K562 (cell line): ENCODE results near the gene ANAPC16. TPM values are rescaled to one million over a fixed set of nuclear protein-coding genes. Genes with fewer than 3 reads are reported as not detected.

Source experiments
- ATAC-seq: fragments of 200-7000 bp; cut with Tn5 transposase; 3 replicates; pipeline ENCODE4 v1.9.1; 2020; ENCODE audit warnings: moderate library complexity
- BruUV-seq: library from RNA; stranded (reverse); fragments of 400-500 nt; replicated peaks from 2 replicates; lab custom pipeline; 2021; lab: Mats Ljungman, UMichigan
- CTCF ChIA-PET: fragments of 300-600 bp; formaldehyde crosslinking; extraction: SDS; loops from one replicate; lab custom pipeline; 2021; ENCODE audit warnings: low intra/inter-chr PET ratio; lab: Yijun Ruan, JAX
- POLR2A ChIA-PET: fragments of 300-600, 350-650 bp; sonication (Branson Sonifier 250); formaldehyde crosslinking; extraction: SDS; loops from one replicate; lab custom pipeline; 2021; ENCODE audit warnings: antibody characterized with exemption, inconsistent platforms; lab: Yijun Ruan, JAX
- DNase-seq, 4 experiments: peaks; one replicate each; pipeline versions ENCODE4 v3.0.0 to v3.0.0-alpha.2; 2011 to 2018; ENCODE audit warnings: low spot score in 3 of 4, mixed read lengths in 3 of 4; ENCODE audit errors: extremely low read depth in 1 of 4
- FAIRE-seq: peaks from 2 replicates; lab custom pipeline; 2011; peaks lifted over from hg19 to GRCh38; lab: Jason Lieb, UNC
- H2AFZ ChIP-seq: 2 replicates; pipeline ENCODE4 v1.6.0; 2011; ENCODE audit warnings: low read depth, low read length, control low read depth, inconsistent platforms
- H3K27ac ChIP-seq: fragments of 200-600 bp; 3 replicates; pipeline ENCODE4 v1.8.0; 2011; ENCODE audit warnings: low read depth, mild to moderate bottlenecking, control low read depth, inconsistent platforms, low read length, moderate library complexity, mixed read lengths; ENCODE audit errors: extremely low read depth
- H3K27me3 ChIP-seq, 2 experiments: fragments of 300-600 bp in 1 of 2; 2 replicates in 1 of 2; 3 replicates in 1 of 2; pipeline versions ENCODE4 v1.6.0 to v1.8.0; 2011; ENCODE audit warnings: inconsistent platforms in 2 of 2, low read length in 2 of 2, mild to moderate bottlenecking in 1 of 2, mixed read lengths in 1 of 2, moderate library complexity in 1 of 2; ENCODE audit not compliant: control insufficient read depth in 2 of 2, insufficient read depth in 2 of 2
- H3K36me3 ChIP-seq: fragments of 300-600 bp; 3 replicates; pipeline ENCODE4 v1.8.0; 2011; ENCODE audit warnings: mild to moderate bottlenecking, low read length, inconsistent platforms; ENCODE audit not compliant: control insufficient read depth, insufficient read depth
- H3K4me1 ChIP-seq, 2 experiments: fragments of 200-600 bp in 1 of 2; replicated peaks in 1 of 2; 2 replicates in 1 of 2; 3 replicates in 1 of 2; pipeline versions ENCODE4 v1.5.1 to v1.8.0; 2011; ENCODE audit warnings: inconsistent platforms in 2 of 2, low read length in 2 of 2, mild to moderate bottlenecking in 1 of 2, mixed read lengths in 1 of 2, moderate library complexity in 1 of 2; ENCODE audit not compliant: control insufficient read depth in 2 of 2, insufficient read depth in 2 of 2
- H3K4me2 ChIP-seq: 2 replicates; pipeline ENCODE4 v1.6.1; 2011; ENCODE audit warnings: low read length, control low read depth, inconsistent platforms, mixed read lengths; ENCODE audit not compliant: insufficient read depth
- H3K4me3 ChIP-seq: fragments of 200-600 bp; sonication (generic), shearing (Covaris generic); 2 replicates; pipeline ENCODE4 v1.5.1; 2016; ENCODE audit warnings: control low read depth, inconsistent platforms
- H3K79me2 ChIP-seq: fragments of 200-600 bp; 3 replicates; pipeline ENCODE4 v1.8.0; 2011; ENCODE audit warnings: low read length, inconsistent platforms; ENCODE audit not compliant: control insufficient read depth, insufficient read depth
- H3K9ac ChIP-seq, 2 experiments: 2 replicates each; pipeline versions ENCODE4 v1.6.0 to v1.6.1; 2011; ENCODE audit warnings: low read depth in 2 of 2, low read length in 2 of 2, control low read depth in 1 of 2, inconsistent platforms in 1 of 2, mild to moderate bottlenecking in 1 of 2, mixed read lengths in 1 of 2; ENCODE audit not compliant: insufficient read depth in 1 of 2
- H3K9me1 ChIP-seq: one replicate; pipeline ENCODE4 v1.6.0; 2011; ENCODE audit warnings: inconsistent platforms, mild to moderate bottlenecking, low read length, moderate library complexity; ENCODE audit not compliant: control insufficient read depth, insufficient read depth
- H3K9me3 ChIP-seq: replicated peaks from 2 replicates; pipeline ENCODE4 v1.5.1; 2011; ENCODE audit warnings: low read depth, low read length, inconsistent platforms; ENCODE audit not compliant: control insufficient read depth, insufficient read depth
- H4K20me1 ChIP-seq: replicated peaks from 2 replicates; pipeline ENCODE4 v1.6.1; 2011; ENCODE audit warnings: low read length, inconsistent platforms, mixed read lengths; ENCODE audit not compliant: control insufficient read depth, insufficient read depth
- BDP1 ChIP-seq: IDR thresholded peaks from 3 replicates; pipeline ENCODE4 v1.6.1; 2011; ENCODE audit not compliant: insufficient read length, insufficient read depth
- CTCF ChIP-seq, 3 experiments: IDR thresholded peaks in 2 of 3; conservative IDR thresholded peaks in 1 of 3; 2 replicates each; pipeline ENCODE4 v1.5.1; 2011 to 2012; ENCODE audit warnings: low read length in 3 of 3, mild to moderate bottlenecking in 3 of 3, control low read depth in 2 of 3, improper control_type of control experiment in 1 of 3, inconsistent platforms in 1 of 3, low read depth in 1 of 3, mixed read lengths in 1 of 3, moderate library complexity in 1 of 3; ENCODE audit not compliant: insufficient read depth in 2 of 3
- SAP30 ChIP-seq: fragments of 200-600 bp; sonication (generic); IDR thresholded peaks from 2 replicates; pipeline ENCODE4 v1.6.1; 2012; ENCODE audit warnings: borderline replicate concordance, low read depth, mild to moderate bottlenecking, moderate library complexity, low read length, control low read depth, inconsistent platforms; ENCODE audit not compliant: insufficient read depth, poor library complexity, severe bottlenecking
- ZKSCAN3 ChIP-seq: fragments of 250-450 bp; sonication (Bioruptor Pico); IDR thresholded peaks from 2 replicates; pipeline ENCODE4 v1.4.0; 2020
- ZNF584 ChIP-seq: fragments of 200-800 bp; sonication (Bioruptor generic); IDR thresholded peaks from 2 replicates; pipeline ENCODE4 v1.6.1; 2016; ENCODE audit warnings: low read depth, mild to moderate bottlenecking, missing genetic modification characterization, missing compliant biosample characterization
- WGBS: fragments of 100-300 bp; shearing (Covaris generic); methylation state at CpG from one replicate; pipeline ENCODE4 v1.1.6; 2016; ENCODE audit warnings: low coverage, mixed read lengths; ENCODE audit not compliant: insufficient coverage; ENCODE audit errors: missing lambda C conversion rate; 5-methylcytosine and 5-hydroxymethylcytosine counted together
- in situ Hi-C: fragments of 300-500 bp; cut with MboI; formaldehyde crosslinking; loops from 4 replicates; pipeline ENCODE4 v1.15.0; 2018; ENCODE audit warnings: inconsistent platforms, mixed read lengths
- intact Hi-C: fragments of 100-400 bp; cut with micrococcal nuclease; formaldehyde crosslinking; loops from 2 replicates; pipeline ENCODE4 v1.14.2; 2022
- polyA plus RNA-seq, 8 experiments: library from polyadenylated mRNA; depleted of rRNA in 4 of 8; stranded (reverse) in 5 of 8; unstranded in 3 of 8; fragments of >200 nt; fragmentation: Nextera tagmentation in 2 of 8; fragmentation: Illumina TruSeq in 1 of 8; extraction: Ambion mirVana in 2 of 8; extraction: Trizol in 1 of 8; gene quantifications; 2 replicates each; pipeline versions ENCODE4 v1.2.1 to v1.2.3, GENCODE V29; 2011 to 2014; ENCODE audit warnings: inconsistent platforms in 1 of 8, missing spikeins in 1 of 8
- total RNA-seq, 7 experiments: library from RNA; depleted of rRNA in 6 of 7; stranded (reverse); fragments of >200 nt in 6 of 7; fragmentation: Illumina TruSeq in 2 of 7; extraction: Trizol in 2 of 7; gene quantifications; 2 replicates each; pipeline versions ENCODE4 v1.2.1 to v1.2.3, GENCODE V29; 2011 to 2021; ENCODE audit warnings: low replicate concordance in 1 of 7

Gene ANAPC16
- total and polyA plus RNA-seq, 9 of the 15 experiments (the other 6 are each of a cell fraction or from before 2014, with no cell fraction given): 42.6 to 208 (median 108) TPM

- intact Hi-C loops (no loop called here), in situ Hi-C loops (no loop called here)
- Histone ChIP-seq H3K27me3 (no peaks in the 10 kb centered on the region), H3K4me2 (no peak overlapping the region), H3K36me3 (no peaks in the 10 kb centered on the region), H3K4me1 (peaks cover 49 to 53% of the 10 kb centered on the region in 2 experiments), H3K9me3 (no peaks in the 10 kb centered on the region), H3K79me2 (no peaks in the 10 kb centered on the region), H4K20me1 (no peaks in the 10 kb centered on the region), H3K9me1 (no peaks in the 10 kb centered on the region), H3K9ac (no peak overlapping the region), H3K4me3 (no peak overlapping the region), H3K27ac (no peak overlapping the region), H2AFZ (peak overlapping the region; percentile 10; the same call in 1 of the 2 replicates)
- CTCF ChIA-PET: no interaction called here
- BruUV-seq: no TSS peak
- POLR2A ChIA-PET: interaction anchor here (1.1 to 15.0 kb wide), 6 partner anchors 11 to 63 kb away, joined by 3 to 277 read pairs (median 11); partner anchors contain the start of gene DDIT4
- 89% methylated on average over 4 of the region's 4 CpGs for WGBS
- no peak for TF ChIP-seq BDP1
- TF ChIP-seq ZNF584: no peak
- TF ChIP-seq CTCF (IDR thresholded peaks at IDR 0.05 in 2 of 3, conservative IDR thresholded peaks at IDR 0.05 in 1 of 3; ENCODE audit: insufficient read depth in 2 of 3, low read depth in 1 of 3, low read length in 3 of 3): 0 out of 6 replicates have a peak, but pooled peaks of 2 of the 3 experiments have one; percentile 3 to 20
- no peak for TF ChIP-seq SAP30
- TF ChIP-seq ZKSCAN3: no peak
- FAIRE-seq (no peak), ATAC-seq (no peak), DNase-seq (no peak)
These were observed 42.8 kb downstream of the ANAPC16 start for GRCh38 chr10:72258617-72259016.
